GM19438 (cell line): Measurements from ENCODE around the gene UTS2R.

Experiments used
- ATAC-seq: cut with Tn5 transposase; IDR thresholded peaks from one replicate; pipeline ENCODE4 v1.9.1; 2021; ENCODE audit warnings: low read depth; ENCODE audit not compliant: unreplicated experiment

UTS2R gene

DNA sequence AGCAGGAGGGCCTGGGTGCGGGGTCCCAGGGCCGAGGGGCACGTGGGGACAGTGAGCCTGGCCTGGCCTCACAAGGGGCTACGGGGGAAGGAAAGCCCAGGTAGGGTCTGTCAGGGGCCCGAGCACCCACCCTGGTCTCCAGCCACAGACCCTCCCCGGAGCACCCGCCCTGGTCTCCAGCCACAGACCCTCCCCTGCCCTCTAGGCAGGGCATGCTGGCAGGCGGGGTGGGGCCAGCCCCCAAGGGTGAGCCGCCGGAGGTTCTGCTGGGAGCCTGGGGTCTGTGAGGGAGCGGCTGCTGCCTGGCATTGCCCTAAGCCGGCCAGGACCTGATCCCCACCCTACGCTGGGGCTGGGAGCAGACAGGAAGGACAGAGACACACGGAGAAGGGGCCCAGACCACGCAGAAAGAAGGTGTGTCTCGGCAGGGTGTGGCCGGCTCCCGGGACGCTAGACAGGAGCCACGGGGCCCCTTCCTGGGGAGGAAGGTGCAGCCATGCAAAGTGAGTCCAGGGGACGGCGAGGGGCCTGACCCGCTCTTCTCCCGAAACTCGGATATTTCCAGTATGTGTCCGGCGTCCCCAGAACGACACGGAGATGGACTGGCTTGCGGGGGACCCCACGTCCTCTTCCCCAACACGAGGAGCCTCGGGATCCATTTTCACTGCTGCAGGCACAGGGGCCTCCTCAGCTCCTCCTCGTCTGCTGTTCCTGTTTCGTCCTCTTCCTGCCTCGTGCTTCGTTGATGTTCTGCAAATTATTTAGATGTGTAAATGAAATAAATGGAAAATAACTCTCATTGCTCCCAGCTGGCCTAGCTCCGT, 15.5 kb downstream of the UTS2R start:
- ATAC-seq: no peak

GRCh38 chr17:82387705-82388106, 16.1 kb downstream of the UTS2R start:
- no peak for ATAC-seq

DNA sequence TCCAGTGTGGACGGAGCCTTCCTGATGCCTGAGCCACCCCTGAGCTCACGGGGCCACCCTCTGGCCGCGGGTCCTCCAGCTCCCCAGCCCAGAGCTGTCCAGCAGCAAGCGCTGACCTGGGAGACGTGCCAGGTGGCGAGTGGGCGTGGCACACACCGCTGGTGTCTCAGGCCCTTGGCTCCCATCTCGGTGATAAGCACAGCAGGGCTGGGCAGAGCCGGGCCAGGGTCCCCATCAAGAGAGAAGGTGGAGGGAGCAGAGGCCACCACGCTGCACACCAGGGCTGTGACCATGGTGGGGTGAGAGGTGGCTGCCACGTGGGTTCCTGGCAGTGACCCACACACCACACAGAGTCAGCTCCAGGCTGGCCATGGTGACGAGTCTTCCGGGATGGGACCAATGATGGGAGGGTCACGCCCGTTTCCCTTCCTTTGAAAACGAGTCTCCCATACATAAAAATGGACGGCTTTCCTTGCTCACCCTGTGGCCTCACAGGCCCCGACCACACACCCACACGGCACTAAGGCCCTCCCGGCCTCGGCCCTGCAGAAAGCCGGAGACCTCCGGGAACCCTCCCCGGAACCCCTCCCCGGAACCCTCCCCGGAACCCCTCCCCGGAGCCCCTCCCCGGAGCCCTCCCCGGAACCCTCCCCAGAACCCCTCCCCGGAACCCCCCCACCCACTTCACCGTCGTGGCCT, 16.8 kb downstream of the UTS2R start:
- no peak for ATAC-seq

DNA sequence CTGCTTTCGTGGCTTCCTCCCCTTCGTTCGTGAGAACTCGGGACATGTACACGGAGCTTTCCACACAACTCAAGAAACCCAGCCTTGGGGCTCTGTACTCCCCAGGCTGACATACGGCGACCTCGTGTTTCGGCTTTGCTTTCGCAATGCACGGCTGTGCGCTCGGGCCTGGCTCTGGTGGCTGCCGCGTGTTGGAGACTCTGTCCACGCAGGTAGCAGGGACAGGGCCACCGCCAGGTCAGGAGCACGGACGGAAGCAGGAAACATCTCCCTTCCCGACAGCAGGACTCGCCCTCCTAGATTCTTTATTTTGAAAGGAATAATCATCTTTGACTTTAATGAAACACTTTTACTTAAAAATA, 17.3 kb downstream of the UTS2R start:
- no peak for ATAC-seq

- no peak for ATAC-seq
Measured at GRCh38 chr17:82389379-82389778, 17.8 kb downstream of the UTS2R start.

GRCh38 chr17:82390015-82390859, 18.7 kb downstream of the UTS2R start:
- no peak for ATAC-seq

- ATAC-seq: no peak
Measured at GRCh38 chr17:82390860-82391435, 19.4 kb downstream of the UTS2R start.

GRCh38 chr17:82391496-82392066, 20.0 kb downstream of the UTS2R start:
- no peak for ATAC-seq

- ATAC-seq: no peak
Measured at GRCh38 chr17:82392209-82392920, 20.8 kb downstream of the UTS2R start.

DNA sequence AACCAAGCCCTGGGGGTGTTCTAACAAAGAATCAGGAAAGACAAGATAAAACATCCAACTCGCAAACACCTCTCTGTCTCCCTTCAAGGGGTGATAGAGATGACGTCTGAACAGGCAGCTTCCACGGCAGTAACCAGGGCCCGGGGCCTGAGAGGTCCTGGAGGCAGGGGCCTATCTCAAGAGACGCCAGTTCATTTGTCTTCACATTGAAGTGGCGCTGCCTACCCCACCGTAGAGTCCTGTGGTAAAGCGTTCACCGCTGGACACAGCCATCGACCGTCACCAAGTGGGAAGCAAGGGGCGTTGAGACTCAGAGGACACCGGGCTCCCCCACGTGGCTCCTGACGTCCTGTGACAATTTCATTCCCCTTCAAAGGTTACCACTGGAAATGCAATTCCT, 21.4 kb downstream of the UTS2R start:
- ATAC-seq: no peak

- no peak for ATAC-seq
Measured at GRCh38 chr17:82394278-82394677, 22.7 kb downstream of the UTS2R start.

GRCh38 chr17:82396601-82397435, 25.3 kb downstream of the UTS2R start:
- ATAC-seq: no peak

DNA sequence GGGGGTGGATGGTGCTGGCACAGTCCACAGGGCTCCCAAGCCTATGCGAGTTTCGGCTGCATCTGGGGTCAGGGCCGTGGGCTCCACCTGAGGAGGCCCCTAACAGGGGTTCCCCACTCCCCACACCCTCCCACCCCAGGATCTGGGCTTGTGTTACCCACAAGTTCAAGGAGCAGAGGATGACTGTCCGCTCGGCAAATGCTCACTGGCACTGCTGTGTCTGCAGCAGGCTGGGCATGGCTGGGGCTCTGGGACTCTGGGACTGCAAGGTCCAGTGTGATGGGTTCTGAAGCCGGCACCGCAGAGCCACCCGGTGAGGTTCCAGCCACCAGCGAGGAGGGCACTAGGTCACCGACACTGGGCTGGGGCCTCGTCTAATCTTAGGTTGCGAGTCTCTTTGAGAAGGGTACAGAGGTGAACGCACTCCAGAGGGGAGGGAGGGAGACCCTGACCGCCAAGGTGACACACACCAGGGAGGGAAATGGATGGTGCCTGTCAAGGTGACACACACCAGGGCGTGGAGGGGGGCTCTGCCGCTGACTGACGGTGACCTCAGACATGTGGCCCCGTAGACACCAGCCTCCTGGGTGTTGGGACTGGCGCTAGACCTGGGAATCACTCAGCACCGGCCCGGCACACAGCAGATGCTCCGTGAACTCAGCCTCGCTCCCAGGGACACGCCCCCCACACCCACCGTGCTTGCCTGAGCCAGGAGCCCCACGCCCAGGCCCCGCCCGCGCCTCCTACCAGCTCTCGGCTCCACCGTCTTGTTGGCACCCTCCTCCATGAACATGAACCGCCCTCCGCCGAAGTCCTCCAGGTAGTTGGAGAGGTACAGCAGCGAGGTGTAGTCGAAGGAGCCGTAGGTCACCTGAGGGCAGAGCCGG, 26.1 kb downstream of the UTS2R start:
- ATAC-seq: no peak

GRCh38 chr17:82399041-82399441, 27.5 kb downstream of the UTS2R start:
- no peak for ATAC-seq

DNA sequence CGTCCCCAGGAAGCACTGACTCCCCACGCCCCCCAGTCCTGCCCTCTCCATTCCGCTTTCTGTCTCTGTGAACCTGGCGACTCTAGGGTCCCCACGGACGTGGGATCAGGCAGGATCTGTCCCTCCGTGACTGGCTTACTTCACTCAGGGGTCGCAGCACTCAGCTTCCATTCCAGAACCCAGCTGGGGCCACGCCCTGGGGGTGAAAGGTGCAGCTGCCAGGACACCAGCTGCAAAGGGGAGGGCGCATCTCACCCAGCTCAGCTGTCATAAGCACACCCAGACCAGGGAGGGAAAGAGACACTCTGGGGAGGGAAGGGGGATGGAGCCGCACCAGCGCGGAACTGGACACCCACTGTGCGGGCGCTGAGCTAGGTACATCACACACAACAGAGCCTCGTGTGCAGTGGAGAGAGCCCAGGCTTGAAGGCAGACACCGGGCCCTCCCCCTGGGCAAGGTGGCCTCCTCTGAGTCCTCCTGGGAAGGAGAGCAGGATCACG, 28.1 kb downstream of the UTS2R start:
- no peak for ATAC-seq

GRCh38 chr17:82400206-82400605, 28.6 kb downstream of the UTS2R start:
- no peak for ATAC-seq

DNA sequence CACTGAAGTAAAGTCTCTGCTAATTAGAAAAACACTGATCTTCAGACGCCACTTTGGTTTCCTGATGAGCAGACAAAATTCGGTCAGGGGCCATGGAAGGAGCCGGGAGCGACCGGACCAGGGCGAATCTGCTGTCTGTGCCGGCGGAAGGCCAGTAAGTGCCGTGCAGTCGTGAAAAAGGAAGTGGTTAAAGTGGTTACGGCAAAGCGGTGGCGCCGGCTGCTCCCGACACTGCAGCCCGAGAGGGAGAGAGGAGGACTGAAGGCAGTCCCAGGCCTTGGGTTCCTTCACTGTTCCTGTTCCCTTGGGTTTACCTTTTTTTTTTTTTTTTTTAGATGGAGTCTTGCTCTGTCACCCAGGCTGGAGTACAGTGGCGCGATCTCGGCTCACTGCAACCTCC, 29.3 kb downstream of the UTS2R start:
- ATAC-seq: no peak

DNA sequence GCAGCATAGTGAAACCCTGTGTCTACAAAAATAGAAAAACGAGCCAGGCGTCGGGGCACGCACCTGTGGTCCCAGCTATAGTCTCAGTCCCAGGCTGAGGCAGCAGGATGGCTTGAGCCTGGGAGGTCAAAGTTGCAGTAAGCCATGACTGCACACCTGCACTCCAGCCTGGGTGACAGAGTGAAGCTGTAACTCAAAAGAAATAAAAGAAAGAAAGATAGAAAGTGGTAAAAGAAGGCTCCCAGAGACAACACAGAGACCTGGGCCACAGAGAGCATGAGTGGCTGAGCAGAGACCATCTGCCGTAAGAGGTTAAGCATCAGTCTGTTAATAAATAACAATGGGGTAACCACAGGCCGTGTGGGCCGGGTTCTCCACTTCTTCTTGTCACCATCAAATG, 31.3 kb downstream of the UTS2R start:
- peak; percentile 89 for ATAC-seq
